Measurements from ENCODE around the gene SKAP1. TPM values are rescaled to one million over a fixed set of nuclear protein-coding genes. Genes with fewer than 3 reads are reported as not detected.

The SKAP1 gene
- total and polyA plus RNA-seq, 2 of the 13 experiments (the other 11 are each of a cell fraction or from before 2014, with no cell fraction given): 0.21 TPM; not detected in 1

GRCh38 chr17:48106802-48107136, 323.2 kb downstream of the SKAP1 start:
- Histone ChIP-seq H3K79me2 (ENCODE audit: insufficient read depth, low read length) (peaks cover 24% of the 10 kb centered on the region), H2AFZ (ENCODE audit: low read length) (peak overlapping the region; percentile 98), H3K27ac (ENCODE audit: extremely low read length, insufficient read depth, low read length) (peak overlapping the region; percentile 76), H3K4me1 (ENCODE audit: insufficient read depth, low read length) (peaks cover 24% of the 10 kb centered on the region), H3K27me3 (ENCODE audit: control insufficient read depth in 1 of 2, insufficient read depth in 2 of 2, low read length in 2 of 2) (no peaks in the 10 kb centered on the region; a peak in 2 of 5 replicates), H3K4me3 (replicated peaks in 1 of 3; ENCODE audit: insufficient read depth in 1 of 3, low read depth in 2 of 3, low read length in 3 of 3) (peak overlapping the region; percentile 79 to 81 (median 80)), H3K36me3 (replicated peaks in 1 of 2; ENCODE audit: control insufficient read depth in 1 of 2, insufficient read depth in 2 of 2, low read length in 2 of 2) (no peaks in the 10 kb centered on the region), H3K9ac (ENCODE audit: insufficient read depth, low read depth, low read length) (peak overlapping the region; percentile 76), H4K20me1 (ENCODE audit: insufficient read depth, low read length) (no peaks in the 10 kb centered on the region), H3K4me2 (ENCODE audit: low read depth, low read length) (peak overlapping the region; percentile 92), H3K9me3 (ENCODE audit: low read length) (no peaks in the 10 kb centered on the region)
- TF ChIP-seq ZFP90 (CRISPR knock-in tag; IDR thresholded peaks at IDR 0.05; ENCODE audit: borderline replicate concordance): 0 out of 2 replicates have a peak, but pooled peaks have one; percentile 10
- TF ChIP-seq NRL (CRISPR knock-in tag; IDR thresholded peaks at IDR 0.05; ENCODE audit: borderline replicate concordance): 0 out of 2 replicates have a peak, but pooled peaks have one; percentile 0
- peak; percentile 98 for TF ChIP-seq ZNF770 (CRISPR knock-in tag; IDR thresholded peaks at IDR 0.05)
- no peak for TF ChIP-seq ZNF747 (CRISPR knock-in tag; IDR thresholded peaks at IDR 0.05; ENCODE audit: borderline replicate concordance)
- TF ChIP-seq, protein P1, sequence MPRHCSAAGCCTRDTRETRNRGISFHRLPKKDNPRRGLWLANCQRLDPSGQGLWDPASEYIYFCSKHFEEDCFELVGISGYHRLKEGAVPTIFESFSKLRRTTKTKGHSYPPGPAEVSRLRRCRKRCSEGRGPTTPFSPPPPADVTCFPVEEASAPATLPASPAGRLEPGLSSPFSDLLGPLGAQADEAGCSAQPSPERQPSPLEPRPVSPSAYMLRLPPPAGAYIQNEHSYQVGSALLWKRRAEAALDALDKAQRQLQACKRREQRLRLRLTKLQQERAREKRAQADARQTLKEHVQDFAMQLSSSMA (CRISPR knock-in tag; IDR thresholded peaks at IDR 0.05): peak; percentile 77; the same call in 1 of the 2 replicates
- TF ChIP-seq BRD4 (CRISPR knock-in tag; IDR thresholded peaks at IDR 0.05): 0 out of 2 replicates have a peak, but pooled peaks have one; percentile 1
- TF ChIP-seq TGIF2 (CRISPR knock-in tag; IDR thresholded peaks at IDR 0.05): no peak
- TF ChIP-seq JUNB (CRISPR knock-in tag; IDR thresholded peaks at IDR 0.05; ENCODE audit: borderline replicate concordance): no peak
- 0 out of 2 replicates have a peak, but pooled peaks have one; percentile 18 for TF ChIP-seq ZNF441 (CRISPR knock-in tag; IDR thresholded peaks at IDR 0.05; ENCODE audit: borderline replicate concordance)
- 0 out of 2 replicates have a peak, but pooled peaks have one; percentile 11 for TF ChIP-seq ZNF430 (CRISPR knock-in tag; IDR thresholded peaks at IDR 0.05)
- TF ChIP-seq, protein P2, sequence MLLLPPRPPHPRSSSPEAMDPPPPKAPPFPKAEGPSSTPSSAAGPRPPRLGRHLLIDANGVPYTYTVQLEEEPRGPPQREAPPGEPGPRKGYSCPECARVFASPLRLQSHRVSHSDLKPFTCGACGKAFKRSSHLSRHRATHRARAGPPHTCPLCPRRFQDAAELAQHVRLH (CRISPR knock-in tag; IDR thresholded peaks at IDR 0.05; ENCODE audit: borderline replicate concordance, low read depth): 0 out of 2 replicates have a peak, but pooled peaks have one; percentile 7
- no peak for TF ChIP-seq RARG (CRISPR knock-in tag; IDR thresholded peaks at IDR 0.05; ENCODE audit: low read depth)
- peak; percentile 14; the same call in 1 of the 2 replicates for TF ChIP-seq ZMAT3 (CRISPR knock-in tag; conservative IDR thresholded peaks at IDR 0.05)
- TF ChIP-seq, protein P3, sequence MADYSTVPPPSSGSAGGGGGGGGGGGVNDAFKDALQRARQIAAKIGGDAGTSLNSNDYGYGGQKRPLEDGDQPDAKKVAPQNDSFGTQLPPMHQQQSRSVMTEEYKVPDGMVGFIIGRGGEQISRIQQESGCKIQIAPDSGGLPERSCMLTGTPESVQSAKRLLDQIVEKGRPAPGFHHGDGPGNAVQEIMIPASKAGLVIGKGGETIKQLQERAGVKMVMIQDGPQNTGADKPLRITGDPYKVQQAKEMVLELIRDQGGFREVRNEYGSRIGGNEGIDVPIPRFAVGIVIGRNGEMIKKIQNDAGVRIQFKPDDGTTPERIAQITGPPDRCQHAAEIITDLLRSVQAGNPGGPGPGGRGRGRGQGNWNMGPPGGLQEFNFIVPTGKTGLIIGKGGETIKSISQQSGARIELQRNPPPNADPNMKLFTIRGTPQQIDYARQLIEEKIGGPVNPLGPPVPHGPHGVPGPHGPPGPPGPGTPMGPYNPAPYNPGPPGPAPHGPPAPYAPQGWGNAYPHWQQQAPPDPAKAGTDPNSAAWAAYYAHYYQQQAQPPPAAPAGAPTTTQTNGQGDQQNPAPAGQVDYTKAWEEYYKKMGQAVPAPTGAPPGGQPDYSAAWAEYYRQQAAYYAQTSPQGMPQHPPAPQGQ (CRISPR knock-in tag; IDR thresholded peaks at IDR 0.05; ENCODE audit: borderline replicate concordance): 0 out of 2 replicates have a peak, but pooled peaks have one; percentile 69
- peak; percentile 53; the same call in 1 of the 2 replicates for TF ChIP-seq ZMYM3 (CRISPR knock-in tag; IDR thresholded peaks at IDR 0.05)
- TF ChIP-seq ZNF274 (CRISPR knock-in tag; IDR thresholded peaks at IDR 0.05): peak; percentile 6; the same call in 1 of the 2 replicates
- ATAC-seq (no peak), FAIRE-seq (no peak), DNase-seq (ENCODE audit: low spot score) (no peak)
- intact Hi-C loops (cut with micrococcal nuclease; ENCODE audit: unreplicated experiment): no loop called here
- in situ Hi-C loops (cut with HindIII; ENCODE audit: extremely low pct_ligation_motif_present, low pct_unique_long_range_greater_than_20kb): no loop called here
- BruUV-seq (replicated peaks): no TSS peak
- ChIA-PET CTCF (ENCODE audit: low intra/inter-chr PET ratio, low total read pairs) (no interaction called here), POLR2A (interaction anchor here (1.5 to 2.9 kb wide), 3 partner anchors 12 to 58 kb away, joined by 4 to 28 read pairs (median 6); partner anchors contain the start of gene NFE2L1)
- 19% methylated on average over 13 of the region's 13 CpGs for WGBS (ENCODE audit: low lambda C conversion rate)

Data from HepG2 (cell line).